Neural progenitor cell (in vitro differentiated cells): ENCODE data around the gene CCDC3. TPM values are rescaled to one million over a fixed set of nuclear protein-coding genes. Genes with fewer than 3 reads are reported as not detected.

Experiments
- DNase-seq: peaks from one replicate; pipeline ENCODE4 v3.0.0-alpha.2; 2016; ENCODE audit warnings: low spot score
- H2AFZ ChIP-seq: fragments of 200-600 bp; sonication (generic); replicated peaks from 2 replicates; pipeline ENCODE4 v1.6.1; 2016; ENCODE audit warnings: antibody characterized with exemption
- H3F3A ChIP-seq: fragments of 200-600 bp; sonication (generic); 2 replicates; pipeline ENCODE4 v1.6.1; 2016; ENCODE audit warnings: antibody characterized with exemption, low read depth
- H3K27ac ChIP-seq: fragments of 200-600 bp; sonication (generic); 2 replicates; pipeline ENCODE4 v1.5.1; 2016; ENCODE audit warnings: mild to moderate bottlenecking
- H3K27me3 ChIP-seq: fragments of 200-600 bp; sonication (generic); 2 replicates; pipeline ENCODE4 v1.6.1; 2016; ENCODE audit warnings: mild to moderate bottlenecking, moderate library complexity
- H3K36me3 ChIP-seq: fragments of 200-600 bp; sonication (generic); 2 replicates; pipeline ENCODE4 v1.5.1; 2016
- H3K4me1 ChIP-seq: fragments of 200-600 bp; sonication (generic); 2 replicates; pipeline ENCODE4 v1.6.1; 2016; ENCODE audit warnings: mixed run types
- H3K4me2 ChIP-seq: fragments of 200-600 bp; sonication (generic); 2 replicates; pipeline ENCODE4 v1.6.1; 2016
- H3K4me3 ChIP-seq: fragments of 200-600 bp; sonication (generic); 2 replicates; pipeline ENCODE4 v1.5.1; 2016
- H3K79me2 ChIP-seq: fragments of 200-600 bp; sonication (generic); 2 replicates; pipeline ENCODE4 v1.6.1; 2016; ENCODE audit warnings: low read depth
- H3K9ac ChIP-seq: fragments of 200-600 bp; sonication (generic); 2 replicates; pipeline ENCODE4 v1.6.1; 2016
- H3K9me3 ChIP-seq: fragments of 200-600 bp; sonication (generic); 2 replicates; pipeline ENCODE4 v1.5.1; 2016; ENCODE audit warnings: low read depth
- H4K20me1 ChIP-seq: fragments of 200-600 bp; sonication (generic); 2 replicates; pipeline ENCODE4 v1.6.1; 2016; ENCODE audit warnings: low read depth
- H3K27ac Mint-ChIP-seq: 3 replicates; pipeline ENCODE4 v1.8.0; 2021; ENCODE audit warnings: mixed read lengths
- H3K27me3 Mint-ChIP-seq: 2 replicates; pipeline ENCODE4 v1.8.0; 2022; ENCODE audit warnings: low read depth, mild to moderate bottlenecking, inconsistent platforms, moderate library complexity, mixed read lengths; ENCODE audit not compliant: insufficient read depth
- H3K36me3 Mint-ChIP-seq: 3 replicates; pipeline ENCODE4 v1.8.0; 2021; ENCODE audit warnings: mixed read lengths
- H3K4me1 Mint-ChIP-seq: 3 replicates; pipeline ENCODE4 v1.8.0; 2021; ENCODE audit warnings: mixed read lengths
- H3K4me3 Mint-ChIP-seq: 3 replicates; pipeline ENCODE4 v1.8.0; 2021; ENCODE audit warnings: mild to moderate bottlenecking, moderate library complexity, mixed read lengths
- H3K9me3 Mint-ChIP-seq: 3 replicates; pipeline ENCODE4 v1.8.0; 2020; ENCODE audit warnings: mixed read lengths
- CTCF ChIP-seq: fragments of 200-600 bp; sonication (generic); IDR thresholded peaks from 2 replicates; pipeline ENCODE4 v1.5.1; 2017; ENCODE audit warnings: antibody characterized with exemption, mild to moderate bottlenecking
- EZH2 ChIP-seq: fragments of 200-600 bp; sonication (generic); IDR thresholded peaks from 2 replicates; pipeline ENCODE4 v1.6.1; 2017; ENCODE audit warnings: antibody characterized with exemption, mild to moderate bottlenecking, moderate library complexity
- EZH2phosphoT487 ChIP-seq: fragments of 200-600 bp; sonication (generic); IDR thresholded peaks from 2 replicates; pipeline ENCODE4 v1.6.1; 2017; ENCODE audit warnings: antibody characterized with exemption
- total RNA-seq: library from RNA; depleted of rRNA; stranded (reverse); fragments of >200 nt; gene quantifications from 2 replicates; pipeline ENCODE4 v1.2.3, GENCODE V29; 2015; ENCODE audit warnings: low replicate concordance

CCDC3 gene
- total RNA-seq, 1 donor from 2014 or later: not detected

GRCh38 chr10:12961416-12962205 is 39.9 kb downstream of the CCDC3 start:
- no peak overlapping the region for H3K9ac ChIP-seq
- H4K20me1 ChIP-seq: no peaks in the 10 kb centered on the region
- H3K27me3 ChIP-seq: no peaks in the 10 kb centered on the region
- H3K4me1 Mint-ChIP-seq: no peaks in the 10 kb centered on the region
- no peak for DNase-seq
- H3K27ac ChIP-seq: no peak overlapping the region
- H3K79me2 ChIP-seq: no peaks in the 10 kb centered on the region
- H3K4me3 Mint-ChIP-seq: no peak overlapping the region
- peaks cover 13% of the 10 kb centered on the region for H3K9me3 Mint-ChIP-seq
- H3K4me2 ChIP-seq: no peak overlapping the region
- H3K36me3 Mint-ChIP-seq: no peaks in the 10 kb centered on the region
- TF ChIP-seq EZH2phosphoT487 (no peak), CTCF (no peak), EZH2 (no peak)
- no peak overlapping the region for H3K27ac Mint-ChIP-seq
- H2AFZ ChIP-seq: no peak overlapping the region
- H3K36me3 ChIP-seq: no peaks in the 10 kb centered on the region
- no peak overlapping the region for H3K4me3 ChIP-seq
- no peaks in the 10 kb centered on the region for H3F3A ChIP-seq
- H3K4me1 ChIP-seq: no peaks in the 10 kb centered on the region
- H3K9me3 ChIP-seq: no peaks in the 10 kb centered on the region
- peaks cover 3% of the 10 kb centered on the region for H3K27me3 Mint-ChIP-seq

GRCh38 chr10:12960941-12961340 is 40.6 kb downstream of the CCDC3 start:
- H3K9me3 Mint-ChIP-seq: peaks cover 17% of the 10 kb centered on the region
- H3K27ac Mint-ChIP-seq: no peak overlapping the region

GRCh38 chr10:12960334-12960898 is 41.1 kb downstream of the CCDC3 start:
- no peaks in the 10 kb centered on the region for H3F3A ChIP-seq
- no peak overlapping the region for H2AFZ ChIP-seq
- Mint-ChIP-seq H3K4me1 (no peaks in the 10 kb centered on the region), H3K4me3 (no peak overlapping the region), H3K36me3 (no peaks in the 10 kb centered on the region), H3K9me3 (peaks cover 18% of the 10 kb centered on the region), H3K27me3 (peaks cover 4% of the 10 kb centered on the region), H3K27ac (no peak overlapping the region)
- no peaks in the 10 kb centered on the region for H3K9me3 ChIP-seq
- H3K79me2 ChIP-seq: no peaks in the 10 kb centered on the region
- no peaks in the 10 kb centered on the region for H4K20me1 ChIP-seq
- no peaks in the 10 kb centered on the region for H3K4me1 ChIP-seq
- no peaks in the 10 kb centered on the region for H3K36me3 ChIP-seq
- H3K9ac ChIP-seq: no peak overlapping the region
- DNase-seq: no peak
- no peak overlapping the region for H3K4me3 ChIP-seq
- H3K27ac ChIP-seq: no peak overlapping the region
- no peaks in the 10 kb centered on the region for H3K27me3 ChIP-seq
- TF ChIP-seq EZH2 (no peak), CTCF (no peak), EZH2phosphoT487 (no peak)
- no peak overlapping the region for H3K4me2 ChIP-seq

More at GRCh38 chr10:12960941-12961340, 40.6 kb downstream of the CCDC3 start:
- H3K4me3 Mint-ChIP-seq: no peak overlapping the region
- H3K4me1 Mint-ChIP-seq: no peaks in the 10 kb centered on the region
- H3K4me1 ChIP-seq: no peaks in the 10 kb centered on the region
- H2AFZ ChIP-seq: no peak overlapping the region
- H3K79me2 ChIP-seq: no peaks in the 10 kb centered on the region
- H3K27ac ChIP-seq: no peak overlapping the region
- H3K27me3 ChIP-seq: no peaks in the 10 kb centered on the region
- no peaks in the 10 kb centered on the region for H3F3A ChIP-seq
- no peaks in the 10 kb centered on the region for H3K36me3 Mint-ChIP-seq
- H4K20me1 ChIP-seq: no peaks in the 10 kb centered on the region
- H3K27me3 Mint-ChIP-seq: peaks cover 4% of the 10 kb centered on the region
- H3K9me3 ChIP-seq: no peaks in the 10 kb centered on the region
- DNase-seq: no peak
- no peak overlapping the region for H3K9ac ChIP-seq
- H3K36me3 ChIP-seq: no peaks in the 10 kb centered on the region
- H3K4me2 ChIP-seq: no peak overlapping the region
- TF ChIP-seq CTCF: no peak
- TF ChIP-seq EZH2phosphoT487: no peak
- no peak for TF ChIP-seq EZH2
- no peak overlapping the region for H3K4me3 ChIP-seq
